Subcutaneous adipose tissue (tissue), 4 donors: ENCODE results near the gene NMNAT1. TPM values are rescaled to one million over a fixed set of nuclear protein-coding genes. Genes with fewer than 3 reads are reported as not detected.

Experiments used
- CTCF ChIP-seq: fragments of 450-650 bp; IDR thresholded peaks from one replicate; pipeline ENCODE4 v1.5.1; 2016; ENCODE audit warnings: low read depth, mild to moderate bottlenecking, control low read depth, antibody characterized with exemption, moderate library complexity
- total RNA-seq, 4 donors: library from RNA; depleted of rRNA; stranded (reverse); fragments of >200 nt; gene quantifications; one replicate each; pipeline ENCODE4 v1.1.0, GENCODE V29; 2016

Gene NMNAT1
- total RNA-seq, 4 donors from 2014 or later, result 5.8 to 7.5 (median 6.5) TPM

DNA sequence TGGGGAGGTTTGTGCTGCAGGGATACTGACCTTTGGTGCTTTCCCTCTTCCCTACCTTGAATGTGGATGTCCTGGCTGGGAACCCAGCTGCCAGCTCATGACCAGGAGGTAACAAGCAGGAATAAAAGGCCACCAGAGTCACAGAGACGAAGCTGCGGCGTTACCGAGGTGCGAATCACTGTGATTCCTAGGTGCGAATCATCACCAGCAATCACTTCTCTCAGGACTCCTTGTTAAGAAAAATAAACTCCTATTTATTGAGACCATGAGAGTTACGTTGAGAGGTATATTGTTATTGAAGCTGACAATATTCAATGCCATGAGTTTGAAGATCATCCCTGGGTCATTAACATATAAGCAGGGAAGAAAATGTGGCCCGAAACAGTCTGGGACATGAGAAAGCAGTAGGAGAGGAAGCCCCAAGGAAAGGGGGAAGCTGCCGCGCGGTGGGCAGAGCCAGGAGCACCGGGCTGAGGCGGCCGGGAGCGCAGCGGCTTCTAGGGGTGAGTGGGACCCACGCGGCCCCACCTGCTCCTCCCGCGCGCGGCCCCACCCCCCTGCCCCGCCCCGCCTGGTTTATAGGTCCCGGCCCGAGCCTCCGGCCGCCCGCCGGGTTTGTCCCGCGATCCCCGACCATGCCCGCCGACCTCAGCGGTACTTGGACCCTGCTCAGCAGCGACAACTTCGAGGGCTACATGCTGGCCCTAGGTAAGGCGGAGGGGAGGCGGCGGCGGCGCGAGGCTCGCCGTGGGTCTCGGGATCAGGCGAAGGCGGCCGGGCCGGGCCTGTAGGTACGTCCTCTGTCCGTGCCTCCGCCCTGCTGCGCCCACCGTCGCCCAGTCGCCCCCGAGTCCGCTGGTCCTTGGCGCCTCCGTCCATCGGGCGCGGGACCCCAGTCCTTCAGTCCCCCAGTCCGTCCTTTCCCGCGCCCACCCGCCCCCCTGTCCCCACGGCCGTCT, 53.6 kb downstream of the NMNAT1 start, which contains the start of gene RBP7:
Gene RBP7 (plus strand): TSS at position 605 of the 959 bp plus-strand sequence. CDS start 31 bp downstream, at position 636.
- TF ChIP-seq CTCF, result no peak

- TF ChIP-seq CTCF, result no peak
Observed at GRCh38 chr1:10001016-10001665, 57.9 kb downstream of the NMNAT1 start.

DNA sequence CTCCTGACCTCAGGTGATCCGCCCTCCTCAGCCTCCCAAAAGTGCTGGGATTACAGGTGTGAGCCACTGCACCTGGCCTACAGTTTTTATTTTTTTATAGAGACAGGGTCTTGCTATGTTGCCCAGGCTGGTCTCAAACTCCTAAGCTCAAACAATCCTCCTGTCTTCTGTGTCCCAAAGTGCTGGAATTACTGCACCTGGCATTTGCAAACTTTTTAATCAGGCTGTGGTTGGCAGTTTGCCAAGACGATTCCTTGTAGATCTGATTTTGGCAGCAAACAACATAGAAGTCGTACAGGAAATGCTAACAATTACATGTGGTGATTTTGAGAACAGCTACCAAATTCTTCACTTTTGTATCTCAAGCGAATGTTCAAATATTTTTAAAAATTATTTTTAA, 63.9 kb downstream of the NMNAT1 start:
- TF ChIP-seq CTCF, result no peak

- no peak for TF ChIP-seq CTCF
Observed at GRCh38 chr1:10014016-10014415, 70.7 kb downstream of the NMNAT1 start.

DNA sequence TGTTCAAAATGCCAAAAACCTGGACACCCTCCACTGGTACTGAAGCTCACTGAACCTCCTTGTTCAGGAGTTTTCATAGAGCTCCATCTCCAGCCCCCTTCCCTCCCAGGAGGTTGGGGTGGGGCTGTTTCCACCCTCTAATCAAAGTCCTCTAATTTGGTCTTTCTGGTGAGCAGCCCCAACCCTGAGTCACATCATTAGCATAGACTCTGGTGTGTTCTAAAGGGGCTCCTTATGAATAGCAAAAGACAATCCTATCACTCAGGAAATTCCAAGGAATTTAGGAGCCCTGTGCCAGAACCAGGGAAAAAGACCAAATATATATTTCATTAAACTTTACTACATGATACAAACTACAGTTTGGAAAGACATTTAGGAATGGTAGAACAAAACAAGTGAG, 76.3 kb downstream of the NMNAT1 start:
- no peak for TF ChIP-seq CTCF

DNA sequence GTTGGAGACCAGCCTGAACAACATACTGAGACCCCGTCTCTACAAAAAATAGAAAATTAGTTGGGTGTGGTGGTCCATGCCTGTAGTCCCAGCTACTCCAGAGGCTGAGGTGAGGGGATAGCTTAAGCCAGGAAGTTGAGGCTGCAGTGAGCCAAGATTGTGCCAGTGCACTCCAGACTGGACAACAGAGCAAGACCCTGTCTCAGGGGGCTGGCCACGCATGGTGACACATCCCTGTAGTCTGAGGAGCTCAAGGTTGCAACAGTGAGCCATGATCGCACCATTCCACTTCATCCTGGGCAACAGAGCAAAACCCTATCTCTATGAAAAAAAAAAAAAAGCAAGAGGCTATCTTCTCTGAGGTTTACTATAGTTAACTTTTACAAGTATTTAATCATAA, 76.8 kb downstream of the NMNAT1 start:
- TF ChIP-seq CTCF, result no peak

DNA sequence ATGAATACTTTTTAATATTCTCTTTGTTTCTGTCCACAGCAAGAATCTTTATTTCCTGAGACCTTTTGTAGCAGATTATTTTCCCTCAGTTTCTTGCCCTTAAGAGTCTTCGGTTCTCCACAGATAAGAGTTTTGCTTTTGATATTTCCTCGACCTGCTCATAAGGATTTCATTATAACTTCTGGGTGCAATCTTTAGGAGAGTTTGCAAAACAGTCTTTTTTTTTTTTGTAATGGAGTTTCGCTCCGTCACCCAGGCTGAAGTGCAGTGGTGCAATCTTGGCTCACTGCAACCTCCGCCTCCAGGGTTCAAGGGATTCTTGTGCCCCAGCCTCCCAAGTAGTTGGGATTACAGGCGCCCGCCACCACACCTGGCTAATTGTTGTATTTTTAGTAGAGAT, 79.4 kb downstream of the NMNAT1 start:
- TF ChIP-seq CTCF, result no peak
